Measurements from ENCODE around the gene PPP3CA.

DNA sequence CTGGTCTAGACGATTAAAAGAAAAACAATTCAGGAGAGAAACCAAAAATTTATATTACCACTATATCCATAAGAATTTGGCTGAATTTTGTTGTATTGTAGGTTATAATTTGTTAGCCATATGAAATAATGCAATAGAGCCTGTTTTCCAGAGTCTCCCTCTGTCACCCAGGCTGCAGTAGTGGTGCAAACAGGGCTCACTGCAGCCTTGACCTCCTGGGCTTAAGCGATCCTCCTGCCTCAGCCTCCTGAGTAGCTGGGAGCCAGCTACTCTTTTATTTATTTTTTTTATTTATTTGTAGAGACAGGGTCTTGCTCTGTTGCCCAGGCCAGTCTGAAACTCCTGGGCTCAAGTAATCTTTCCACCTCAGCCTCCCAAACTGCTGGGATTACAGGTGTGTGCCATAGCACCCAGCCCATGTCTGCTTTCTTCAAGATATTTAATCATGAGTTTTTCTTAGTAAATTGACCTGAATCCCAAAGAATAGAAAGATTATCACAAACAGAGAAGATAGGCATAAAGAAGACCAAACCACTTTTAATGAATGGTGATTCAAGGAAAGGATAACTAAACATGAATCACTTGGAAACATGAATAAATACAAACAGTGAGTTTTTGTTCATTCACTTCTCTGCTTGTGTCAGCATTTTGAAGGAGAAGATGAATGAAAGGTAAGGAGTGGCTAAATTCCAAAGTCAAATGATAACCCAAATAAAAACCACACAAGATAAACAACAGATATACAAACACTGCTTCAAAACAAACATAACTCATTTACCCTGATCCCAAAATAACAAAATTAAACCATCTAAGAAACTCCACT, 82.1 kb downstream of the PPP3CA start:
- TF ChIP-seq SP1 (IDR thresholded peaks at IDR 0.05) = no peak
- TF ChIP-seq SUZ12 (IDR thresholded peaks at IDR 0.05) = no peak
- no peak for TF ChIP-seq TARDBP (IDR thresholded peaks at IDR 0.05)
- TF ChIP-seq ARNT (IDR thresholded peaks at IDR 0.05) = no peak
- TF ChIP-seq, protein P1, sequence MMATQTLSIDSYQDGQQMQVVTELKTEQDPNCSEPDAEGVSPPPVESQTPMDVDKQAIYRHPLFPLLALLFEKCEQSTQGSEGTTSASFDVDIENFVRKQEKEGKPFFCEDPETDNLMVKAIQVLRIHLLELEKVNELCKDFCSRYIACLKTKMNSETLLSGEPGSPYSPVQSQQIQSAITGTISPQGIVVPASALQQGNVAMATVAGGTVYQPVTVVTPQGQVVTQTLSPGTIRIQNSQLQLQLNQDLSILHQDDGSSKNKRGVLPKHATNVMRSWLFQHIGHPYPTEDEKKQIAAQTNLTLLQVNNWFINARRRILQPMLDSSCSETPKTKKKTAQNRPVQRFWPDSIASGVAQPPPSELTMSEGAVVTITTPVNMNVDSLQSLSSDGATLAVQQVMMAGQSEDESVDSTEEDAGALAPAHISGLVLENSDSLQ (IDR thresholded peaks at IDR 0.05) = no peak
- no peak for TF ChIP-seq L3MBTL2 (conservative IDR thresholded peaks at IDR 0.05)
- no peak for TF ChIP-seq ZNF384 (IDR thresholded peaks at IDR 0.05)
- TF ChIP-seq FOXA1 (IDR thresholded peaks at IDR 0.05) = no peak
- no peak for TF ChIP-seq CTBP1 (IDR thresholded peaks at IDR 0.05; ENCODE audit: borderline replicate concordance)
- no peak for TF ChIP-seq NFRKB (IDR thresholded peaks at IDR 0.05)
- no peak for TF ChIP-seq HDGF (IDR thresholded peaks at IDR 0.05; ENCODE audit: borderline replicate concordance)
- no peak for TF ChIP-seq BHLHE40 (IDR thresholded peaks at IDR 0.05; ENCODE audit: borderline replicate concordance)
- no peak for TF ChIP-seq FOXK2 (IDR thresholded peaks at IDR 0.05)

Measured in HEK293T (cell line).